GM12878 (cell line): ENCODE data around the gene SLC2A4. TPM values are rescaled to one million over a fixed set of nuclear protein-coding genes. Genes with fewer than 3 reads are reported as not detected.

Experiments used
- ATAC-seq: fragments of 200-7000 bp; cut with Tn5 transposase; 3 replicates; pipeline ENCODE4 v1.9.1; 2020; ENCODE audit warnings: mild to moderate bottlenecking, moderate library complexity
- BruUV-seq: library from RNA; stranded (reverse); fragments of 400-500 nt; replicated peaks from 2 replicates; lab custom pipeline; 2021; lab: Mats Ljungman, UMichigan
- CTCF ChIA-PET: fragments of 300-600 bp; sonication (Branson Sonifier 250); formaldehyde crosslinking; extraction: SDS; loops from one replicate; lab custom pipeline; 2021; ENCODE audit warnings: inconsistent platforms; lab: Yijun Ruan, JAX
- POLR2A ChIA-PET: fragments of 350-600 bp; formaldehyde crosslinking; extraction: SDS; loops from one replicate; lab custom pipeline; 2021; ENCODE audit warnings: inconsistent platforms; lab: Charles Lee
- RAD21 ChIA-PET: fragments of 300-600 bp; sonication (Branson Sonifier 250); formaldehyde crosslinking; loops from one replicate; lab custom pipeline; 2023; ENCODE audit warnings: antibody characterized with exemption; ENCODE audit not compliant: unreplicated experiment; lab: Charles Lee
- SMC1A ChIA-PET: fragments of 300-600 bp; sonication (Branson Sonifier 250); formaldehyde crosslinking; loops from one replicate; lab custom pipeline; 2023; ENCODE audit not compliant: unreplicated experiment, uncharacterized antibody; lab: Charles Lee
- DNase-seq: peaks from one replicate; pipeline ENCODE4 v3.0.0-alpha.2; 2011; ENCODE audit warnings: low read depth, low spot score
- FAIRE-seq: peaks from 3 replicates; lab custom pipeline; 2011; peaks lifted over from hg19 to GRCh38; lab: Jason Lieb, UNC
- H2AFZ ChIP-seq: 2 replicates; pipeline ENCODE4 v1.6.0; 2011; ENCODE audit warnings: low read depth, low read length, control low read depth; ENCODE audit not compliant: control insufficient read depth
- H3K27ac ChIP-seq: 2 replicates; pipeline ENCODE4 v1.5.1; 2011; ENCODE audit warnings: control low read depth; ENCODE audit not compliant: control insufficient read depth, insufficient read depth
- H3K27me3 ChIP-seq, 2 experiments: replicated peaks in 1 of 2; 2 replicates each; pipeline versions ENCODE4 v1.6.0 to v1.6.1; 2011; ENCODE audit warnings: low read length in 1 of 2; ENCODE audit not compliant: control insufficient read depth in 2 of 2, insufficient read depth in 2 of 2
- H3K36me3 ChIP-seq, 2 experiments: 2 replicates each; pipeline ENCODE4 v1.5.1; 2011; ENCODE audit warnings: low read length in 1 of 2; ENCODE audit not compliant: control insufficient read depth in 2 of 2, insufficient read depth in 2 of 2
- H3K4me1 ChIP-seq: 2 replicates; pipeline ENCODE4 v1.6.1; 2011; ENCODE audit warnings: mild to moderate bottlenecking, low read length, moderate library complexity, mixed read lengths; ENCODE audit not compliant: control insufficient read depth, insufficient read depth
- H3K4me2 ChIP-seq: 2 replicates; pipeline ENCODE4 v1.6.0; 2011; ENCODE audit warnings: control low read depth; ENCODE audit not compliant: control insufficient read depth, insufficient read depth
- H3K4me3 ChIP-seq: fragments of 200-600 bp; sonication (generic); 2 replicates; pipeline ENCODE4 v1.5.1; 2016
- H3K79me2 ChIP-seq: 2 replicates; pipeline ENCODE4 v1.6.0; 2011; ENCODE audit warnings: low read length; ENCODE audit not compliant: control insufficient read depth, insufficient read depth
- H3K9ac ChIP-seq: 2 replicates; pipeline ENCODE4 v1.8.0; 2011; ENCODE audit warnings: low read length, control low read depth, mixed read lengths; ENCODE audit not compliant: control insufficient read depth, insufficient read depth
- H3K9me3 ChIP-seq: replicated peaks from 3 replicates; pipeline ENCODE4 v1.5.1; 2011; ENCODE audit warnings: mild to moderate bottlenecking, low read length; ENCODE audit not compliant: control insufficient read depth, insufficient read depth
- H4K20me1 ChIP-seq: 2 replicates; pipeline ENCODE4 v1.6.0; 2011; ENCODE audit not compliant: control insufficient read depth, insufficient read depth
- ATF7 ChIP-seq: fragments of 450-650 bp; IDR thresholded peaks from 2 replicates; pipeline ENCODE4 v1.6.1; 2016; ENCODE audit warnings: low read depth, mild to moderate bottlenecking
- BACH1 ChIP-seq: fragments of 450-650 bp; IDR thresholded peaks from 2 replicates; pipeline ENCODE4 v1.6.1; 2017; ENCODE audit warnings: mild to moderate bottlenecking, borderline replicate concordance
- CUX1 ChIP-seq: IDR thresholded peaks from 2 replicates; pipeline ENCODE4 v1.6.1; 2012; ENCODE audit warnings: improper control_type of control experiment, low read depth, low read length; ENCODE audit not compliant: insufficient replicate concordance
- FOS ChIP-seq: IDR thresholded peaks from 3 replicates; pipeline ENCODE4 v1.6.1; 2011; ENCODE audit warnings: borderline replicate concordance; ENCODE audit not compliant: insufficient read length; ENCODE audit errors: extremely low read depth
- HDGF ChIP-seq: fragments of 450-650 bp; IDR thresholded peaks from 2 replicates; pipeline ENCODE4 v1.6.1; 2016; ENCODE audit warnings: antibody characterized with exemption
- IKZF1 ChIP-seq: fragments of 450-650 bp; conservative IDR thresholded peaks from 2 replicates; pipeline ENCODE4 v1.6.1; 2017; ENCODE audit warnings: antibody characterized with exemption, mild to moderate bottlenecking
- IRF4 ChIP-seq: IDR thresholded peaks from 2 replicates; pipeline ENCODE4 v1.6.1; 2011; ENCODE audit warnings: low read depth, low read length
- RBBP5 ChIP-seq: fragments of 200-600 bp; sonication (generic); conservative IDR thresholded peaks from 2 replicates; pipeline ENCODE4 v1.6.1; 2016
- STAT3 ChIP-seq: IDR thresholded peaks from 2 replicates; pipeline ENCODE4 v1.6.1; 2011; ENCODE audit warnings: low read depth, low read length, improper control_type of control experiment
- TCF12 ChIP-seq: IDR thresholded peaks from 2 replicates; pipeline ENCODE4 v1.6.1; 2011; ENCODE audit warnings: low read depth, mild to moderate bottlenecking, low read length
- ZBTB40 ChIP-seq: fragments of 450-650 bp; IDR thresholded peaks from 2 replicates; pipeline ENCODE4 v1.6.1; 2016; ENCODE audit warnings: mild to moderate bottlenecking, moderate library complexity, borderline replicate concordance
- ZSCAN29 ChIP-seq: fragments of 450-650 bp; IDR thresholded peaks from 2 replicates; pipeline ENCODE4 v1.6.1; 2017; ENCODE audit warnings: mild to moderate bottlenecking, moderate library complexity
- WGBS: methylation state at CpG from one replicate; pipeline ENCODE4 v1.1.6; 2016; ENCODE audit warnings: low lambda C conversion rate; ENCODE audit not compliant: insufficient replicate concordance, insufficient coverage; ENCODE audit errors: missing lambda C conversion rate; 5-methylcytosine and 5-hydroxymethylcytosine counted together
- in situ Hi-C: fragments of 300-500 bp; cut with MboI; formaldehyde crosslinking; loops from 9 replicates; pipeline ENCODE4 v1.14.3; 2018; ENCODE audit warnings: mixed read lengths
- intact Hi-C: fragments of 100-400 bp; cut with micrococcal nuclease; formaldehyde crosslinking; loops from one replicate; pipeline ENCODE4 v1.14.2; 2022; ENCODE audit not compliant: unreplicated experiment
- polyA plus RNA-seq, 11 experiments: library from polyadenylated mRNA; depleted of rRNA in 4 of 11; unstranded in 6 of 11; stranded (reverse) in 5 of 11; fragments of >200 nt; fragmentation: Nextera tagmentation in 4 of 11; fragmentation: Illumina TruSeq in 1 of 11; extraction: Ambion mirVana in 4 of 11; extraction: Trizol in 1 of 11; gene quantifications; 1 replicate in 1 of 11; 2 replicates in 10 of 11; pipeline versions ENCODE4 v1.2.1 to v1.2.3, GENCODE V29; 2011 to 2016; ENCODE audit warnings: inconsistent platforms in 2 of 11, missing spikeins in 2 of 11, low read depth in 1 of 11
- total RNA-seq, 4 experiments: library from RNA; depleted of rRNA in 3 of 4; stranded (reverse); fragments of >200 nt in 3 of 4; fragmentation: Illumina TruSeq in 1 of 4; extraction: Trizol in 1 of 4; gene quantifications; 2 replicates each; pipeline versions ENCODE4 v1.2.1 to v1.2.3, GENCODE V29; 2013 to 2021

SLC2A4 gene
- total and polyA plus RNA-seq, 10 of the 15 experiments (the other 5 are each of a cell fraction or from before 2014, with no cell fraction given), result 0.03 to 0.23 (median 0.04) TPM; not detected in 4

GRCh38 chr17:7295230-7296180, 14.0 kb downstream of the SLC2A4 start:
- Histone ChIP-seq H3K27ac (no peak overlapping the region), H2AFZ (no peak overlapping the region), H3K27me3 (peaks cover 3 to 5% of the 10 kb centered on the region in 2 experiments), H3K9ac (no peak overlapping the region), H3K79me2 (no peaks in the 10 kb centered on the region), H3K4me1 (peaks cover 3% of the 10 kb centered on the region), H3K9me3 (no peaks in the 10 kb centered on the region), H3K4me2 (peak overlapping the region; percentile 94)
- ChIA-PET RAD21 (interaction anchor here (0.8 to 2.1 kb wide), 10 partner anchors 10 to 251 kb away, joined by 3 to 44 read pairs (median 6); partner anchors contain the start of genes ACADVL, DLG4, GABARAP and NEURL4), SMC1A (interaction anchor here (1.8 to 2.4 kb wide), 6 partner anchors 9 to 250 kb away, joined by 6 to 19 read pairs (median 12); partner anchors contain the start of gene SLC2A4), POLR2A (interaction anchor here (0.9 to 1.7 kb wide), 4 partner anchors 13 to 41 kb away, joined by 3 to 4 read pairs (median 3); partner anchors contain the start of genes ACAP1 and SLC2A4)
- peak; percentile 23; the same call in 1 of the 3 replicates for ATAC-seq
- 61% methylated on average over 40 of the region's 42 CpGs for WGBS
- no peak for FAIRE-seq
- no peak for DNase-seq
- TF ChIP-seq IRF4, result no peak
- no peak for TF ChIP-seq ZBTB40
- TF ChIP-seq HDGF, result no peak
- TF ChIP-seq ATF7, result no peak
- TF ChIP-seq ZSCAN29, result no peak
- no peak for TF ChIP-seq BACH1
- TF ChIP-seq STAT3, result no peak
- no peak for TF ChIP-seq CUX1
- TF ChIP-seq TCF12, result no peak
- TF ChIP-seq IKZF1, result no peak
- no peak for TF ChIP-seq FOS
- TF ChIP-seq RBBP5, result no peak
- TF ChIP-seq, all 136 proteins: peak for 0
- BruUV-seq, result no TSS peak
- CTCF ChIA-PET, result interaction anchor here (0.8 to 5.7 kb wide), 21 partner anchors 12 to 319 kb away, joined by 3 to 102 read pairs (median 4); partner anchors contain the start of genes ACADVL, ACAP1, DLG4 and DVL2
- Histone ChIP-seq H3K36me3 (no peaks in the 10 kb centered on the region), H4K20me1 (no peaks in the 10 kb centered on the region), H3K4me3 (peak overlapping the region; percentile 11; the same call in 1 of the 2 replicates)
- intact Hi-C loops, result loop anchor here (1.0 to 5.0 kb wide), 3 partner anchors 15 to 251 kb away; partner anchors contain the start of gene SLC16A11
- in situ Hi-C loops, result loop anchor here (5.0 kb wide), 1 partner anchor 253 kb away; the partner anchor contains the start of gene SLC16A11
